Keratinocyte (primary cell): ENCODE measurements around the gene CCL28. TPM values are rescaled to one million over a fixed set of nuclear protein-coding genes. Genes with fewer than 3 reads are reported as not detected.
A peak's percentile ranks its signal among the peaks of the same experiment; 100 is the strongest.

Experiments used
- DNase-seq: peaks from one replicate; pipeline ENCODE4 v3.0.0-alpha.2; 2011; ENCODE audit warnings: low read depth, missing footprints, low spot score
- FAIRE-seq: peaks from 2 replicates; lab custom pipeline; 2011; peaks lifted over from hg19 to GRCh38; lab: Jason Lieb, UNC
- H2AFZ ChIP-seq: 2 replicates; pipeline ENCODE4 v1.6.0; 2012; ENCODE audit warnings: low read length, control low read depth, inconsistent platforms; ENCODE audit not compliant: control insufficient read depth
- H3K27ac ChIP-seq: 2 replicates; pipeline ENCODE4 v1.5.1; 2011; ENCODE audit warnings: low read length; ENCODE audit not compliant: control insufficient read depth, insufficient read depth
- H3K27me3 ChIP-seq: 3 replicates; pipeline ENCODE4 v1.6.0; 2011; ENCODE audit warnings: low read length; ENCODE audit not compliant: control insufficient read depth, insufficient read depth; ENCODE audit errors: extremely low read depth
- H3K36me3 ChIP-seq, 2 experiments: 2 replicates in 1 of 2; 3 replicates in 1 of 2; pipeline ENCODE4 v1.5.1; 2011; ENCODE audit warnings: low read length in 2 of 2, mild to moderate bottlenecking in 1 of 2; ENCODE audit not compliant: control insufficient read depth in 2 of 2, insufficient read depth in 2 of 2; ENCODE audit errors: extremely low read depth in 1 of 2
- H3K4me1 ChIP-seq: 3 replicates; pipeline ENCODE4 v1.5.1; 2011; ENCODE audit warnings: low read length; ENCODE audit not compliant: control insufficient read depth, insufficient read depth; ENCODE audit errors: extremely low read depth
- H3K4me2 ChIP-seq: 3 replicates; pipeline ENCODE4 v1.6.0; 2011; ENCODE audit warnings: low read depth, low read length; ENCODE audit not compliant: control insufficient read depth, insufficient read depth; ENCODE audit errors: extremely low read depth
- H3K4me3 ChIP-seq, 3 experiments: fragments of 200-600 bp in 1 of 3; sonication (generic) in 1 of 3; 2 replicates in 2 of 3; 3 replicates in 1 of 3; pipeline ENCODE4 v1.5.1; 2011 to 2016; ENCODE audit warnings: low read length in 3 of 3, mild to moderate bottlenecking in 3 of 3, control low read depth in 2 of 3, inconsistent platforms in 1 of 3, low read depth in 1 of 3, mixed read lengths in 1 of 3, mixed run types in 1 of 3, moderate library complexity in 1 of 3; ENCODE audit not compliant: control insufficient read depth in 2 of 3, insufficient read depth in 2 of 3; ENCODE audit errors: extremely low read depth in 1 of 3
- H3K79me2 ChIP-seq: 2 replicates; pipeline ENCODE4 v1.6.0; 2012; ENCODE audit warnings: low read length; ENCODE audit not compliant: control insufficient read depth, insufficient read depth
- H3K9ac ChIP-seq: 3 replicates; pipeline ENCODE4 v1.6.0; 2011; ENCODE audit warnings: low read length; ENCODE audit not compliant: control insufficient read depth, insufficient read depth; ENCODE audit errors: extremely low read depth
- H3K9me1 ChIP-seq: 3 replicates; pipeline ENCODE4 v1.6.0; 2011; ENCODE audit warnings: low read length; ENCODE audit not compliant: control insufficient read depth, insufficient read depth; ENCODE audit errors: extremely low read depth
- H3K9me3 ChIP-seq: 2 replicates; pipeline ENCODE4 v1.5.1; 2012; ENCODE audit warnings: low read depth, low read length; ENCODE audit not compliant: control insufficient read depth
- H4K20me1 ChIP-seq: 3 replicates; pipeline ENCODE4 v1.6.0; 2011; ENCODE audit warnings: low read length; ENCODE audit not compliant: control insufficient read depth, insufficient read depth; ENCODE audit errors: extremely low read depth
- CTCF ChIP-seq, 3 experiments: IDR thresholded peaks in 1 of 3; conservative IDR thresholded peaks in 1 of 3; optimal IDR thresholded peaks in 1 of 3; 2 replicates in 2 of 3; 3 replicates in 1 of 3; pipeline versions ENCODE3 to v1.5.1; 2011; ENCODE audit warnings: low read length in 3 of 3, mild to moderate bottlenecking in 3 of 3, moderate library complexity in 2 of 3, control low read depth in 1 of 3, inconsistent platforms in 1 of 3; ENCODE audit not compliant: insufficient read depth in 2 of 3; ENCODE audit errors: extremely low read depth in 1 of 3
- EZH2 ChIP-seq: IDR thresholded peaks from one replicate; pipeline ENCODE4 v1.6.1; 2012; ENCODE audit warnings: inconsistent platforms, mild to moderate bottlenecking, low read length, moderate library complexity
- dilution Hi-C: fragments of 300-500 bp; cut with MboI; formaldehyde crosslinking; loops from one replicate; pipeline ENCODE4 v1.7.0; 2020; ENCODE audit warnings: low sequenced_read_pairs; ENCODE audit not compliant: extremely low pct_ligation_motif_present
- polyA plus RNA-seq, 5 experiments: library from polyadenylated mRNA; depleted of rRNA in 3 of 5; stranded (reverse) in 3 of 5; stranded (forward) in 1 of 5; unstranded in 1 of 5; fragments of >200 nt; gene quantifications; 1 replicate in 1 of 5; 2 replicates in 3 of 5; 3 replicates in 1 of 5; pipeline versions ENCODE4 v1.2.1 to v1.2.3, GENCODE V29; 2011 to 2012; ENCODE audit warnings: missing spikeins in 2 of 5, low read depth in 1 of 5, low replicate concordance in 1 of 5

CCL28 gene
- polyA plus RNA-seq, 1 donor (not counting 4 experiments of a cell fraction or from before 2014, with no cell fraction given), result 1.9 TPM

DNA sequence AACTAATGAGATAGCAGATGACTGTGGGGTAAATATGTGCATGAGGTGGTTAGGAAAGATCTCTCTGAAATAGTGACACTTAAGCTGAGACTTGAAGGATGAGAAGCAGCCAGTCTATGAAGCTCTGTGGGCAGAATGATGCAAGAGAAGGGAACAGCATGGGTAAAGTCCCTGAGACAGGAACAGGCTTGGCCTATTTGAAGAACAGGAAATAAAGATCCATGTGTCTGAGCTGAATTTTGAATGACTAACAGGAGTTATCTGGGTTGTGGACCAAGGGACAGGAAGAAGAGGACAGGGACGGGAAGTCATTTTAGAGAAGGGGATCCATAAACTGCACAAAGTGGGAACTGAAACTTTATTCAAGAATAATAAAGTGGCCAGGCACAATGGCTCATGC, 73.3 kb downstream of the CCL28 start:
- dilution Hi-C loops, result no loop called here
- no peak overlapping the region for H2AFZ ChIP-seq
- FAIRE-seq, result no peak
- no peak overlapping the region for H3K4me3 ChIP-seq
- no peak overlapping the region for H3K27ac ChIP-seq
- no peaks in the 10 kb centered on the region for H3K9me1 ChIP-seq
- no peaks in the 10 kb centered on the region for H3K36me3 ChIP-seq
- DNase-seq, result no peak
- H3K27me3 ChIP-seq, result no peaks in the 10 kb centered on the region
- no peak overlapping the region for H3K9ac ChIP-seq
- H3K9me3 ChIP-seq, result peaks cover 16% of the 10 kb centered on the region
- no peaks in the 10 kb centered on the region for H3K4me1 ChIP-seq
- no peaks in the 10 kb centered on the region for H3K79me2 ChIP-seq
- H3K4me2 ChIP-seq, result no peak overlapping the region
- no peak for TF ChIP-seq EZH2
- TF ChIP-seq CTCF (optimal IDR thresholded peaks at IDR 0.05 in 1 of 3, IDR thresholded peaks at IDR 0.05 in 1 of 3, conservative IDR thresholded peaks at IDR 0.05 in 1 of 3; ENCODE audit: extremely low read depth in 1 of 3, insufficient read depth in 2 of 3, low read length in 3 of 3), result no peak
- H4K20me1 ChIP-seq, result no peaks in the 10 kb centered on the region

DNA sequence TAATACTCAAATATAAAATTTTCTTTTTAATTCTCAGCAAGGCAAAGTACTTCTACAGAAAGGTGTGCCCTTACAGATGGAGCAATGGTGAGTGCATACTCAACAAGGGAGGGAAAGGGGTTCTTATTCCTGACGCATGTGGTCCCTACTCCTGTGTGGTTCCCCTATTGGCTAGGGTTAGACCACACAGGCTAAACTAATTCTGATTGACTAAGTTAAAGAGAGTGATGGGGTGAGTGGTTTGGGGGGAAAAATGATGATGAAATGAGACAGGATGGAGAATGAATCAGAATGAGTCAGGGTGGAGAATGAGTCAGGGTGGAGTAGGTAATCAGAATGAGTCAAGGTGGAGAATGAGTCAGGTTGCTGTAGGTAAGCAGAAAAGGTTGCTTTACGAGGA, 76.0 kb downstream of the CCL28 start:
- Histone ChIP-seq H3K4me1 (no peaks in the 10 kb centered on the region), H3K27ac (peak overlapping the region; percentile 41), H4K20me1 (no peaks in the 10 kb centered on the region), H2AFZ (no peak overlapping the region), H3K4me2 (no peak overlapping the region), H3K36me3 (no peaks in the 10 kb centered on the region), H3K4me3 (no peak overlapping the region), H3K9me3 (peaks cover 16% of the 10 kb centered on the region), H3K9me1 (no peaks in the 10 kb centered on the region), H3K9ac (no peak overlapping the region), H3K79me2 (no peaks in the 10 kb centered on the region), H3K27me3 (no peaks in the 10 kb centered on the region)
- dilution Hi-C loops, result no loop called here
- FAIRE-seq, result no peak
- TF ChIP-seq CTCF (optimal IDR thresholded peaks at IDR 0.05 in 1 of 3, IDR thresholded peaks at IDR 0.05 in 1 of 3, conservative IDR thresholded peaks at IDR 0.05 in 1 of 3; ENCODE audit: extremely low read depth in 1 of 3, insufficient read depth in 2 of 3, low read length in 3 of 3) (no peak), EZH2 (no peak)
- no peak for DNase-seq
